NCI-H1694 (cell line): ENCODE results near the gene HMGB4.

Source experiments
- DNase-seq: peaks from one replicate; lab custom pipeline; 2025; lab: John Stamatoyannopoulos, UW

The HMGB4 gene, protein sequence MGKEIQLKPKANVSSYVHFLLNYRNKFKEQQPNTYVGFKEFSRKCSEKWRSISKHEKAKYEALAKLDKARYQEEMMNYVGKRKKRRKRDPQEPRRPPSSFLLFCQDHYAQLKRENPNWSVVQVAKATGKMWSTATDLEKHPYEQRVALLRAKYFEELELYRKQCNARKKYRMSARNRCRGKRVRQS

DNA sequence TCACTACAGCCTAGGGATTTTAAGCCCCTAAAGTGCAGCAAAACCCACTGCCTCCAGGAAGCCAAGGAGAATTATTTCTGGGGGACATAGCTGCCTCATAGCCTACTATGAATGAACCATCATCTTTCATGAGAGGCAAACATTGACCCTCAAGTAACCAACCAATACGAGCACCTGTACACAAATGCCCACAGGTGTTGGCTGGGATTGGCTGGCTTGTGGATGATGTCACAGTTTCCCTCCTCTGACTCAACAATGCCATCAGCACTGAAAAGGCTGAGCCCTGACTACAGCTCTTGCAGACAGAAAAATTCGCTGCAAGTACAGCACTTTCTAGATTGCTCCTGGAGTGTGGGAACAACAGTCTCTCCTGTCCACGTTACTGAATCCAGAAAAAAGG lies at the start of gene HMGB4:
TSS of gene HMGB4 (plus strand) at position 301 of the 400 bp plus-strand sequence. CDS start 113 bp downstream, outside the sequence.
- DNase-seq, result no peak

DNA sequence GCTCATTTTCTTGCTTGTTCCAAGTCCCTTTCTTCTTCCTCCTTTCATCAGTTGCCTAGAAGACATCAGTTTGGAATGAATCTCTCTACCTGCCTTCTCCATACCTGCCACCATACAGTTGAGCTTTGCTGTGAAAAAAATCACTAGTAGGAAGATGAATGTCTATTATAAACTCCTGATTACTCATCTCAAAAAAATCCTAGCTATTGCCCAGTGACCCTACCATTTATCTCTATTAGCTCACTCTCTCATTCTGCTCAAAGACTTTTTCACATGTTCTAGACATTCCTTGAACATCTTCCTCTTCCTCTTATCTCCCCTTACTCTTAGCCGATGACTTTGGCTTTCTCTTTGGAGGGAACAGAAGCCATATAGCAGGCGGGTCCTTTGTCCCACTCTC lies 49.7 kb upstream of the HMGB4 start:
- DNase-seq, result no peak

DNA sequence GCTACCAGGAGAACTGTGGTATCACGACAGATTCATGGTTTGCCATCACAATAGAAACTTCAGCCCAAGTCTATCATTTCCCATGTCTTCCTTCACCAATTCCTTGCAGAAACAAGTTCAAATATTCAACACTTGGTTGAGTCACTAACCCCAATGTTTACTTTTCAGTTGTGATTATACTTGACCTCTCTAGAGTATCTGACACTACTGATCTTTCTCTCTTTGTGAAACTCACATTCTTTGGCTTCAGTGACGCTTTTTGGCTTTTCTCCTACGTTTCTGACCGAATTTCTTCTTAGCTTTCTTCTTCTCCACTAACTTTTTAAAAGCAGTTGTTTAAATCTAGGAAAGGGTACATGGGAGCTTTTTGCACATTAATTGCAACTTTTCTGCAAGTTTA lies 48.8 kb upstream of the HMGB4 start:
- no peak for DNase-seq

DNA sequence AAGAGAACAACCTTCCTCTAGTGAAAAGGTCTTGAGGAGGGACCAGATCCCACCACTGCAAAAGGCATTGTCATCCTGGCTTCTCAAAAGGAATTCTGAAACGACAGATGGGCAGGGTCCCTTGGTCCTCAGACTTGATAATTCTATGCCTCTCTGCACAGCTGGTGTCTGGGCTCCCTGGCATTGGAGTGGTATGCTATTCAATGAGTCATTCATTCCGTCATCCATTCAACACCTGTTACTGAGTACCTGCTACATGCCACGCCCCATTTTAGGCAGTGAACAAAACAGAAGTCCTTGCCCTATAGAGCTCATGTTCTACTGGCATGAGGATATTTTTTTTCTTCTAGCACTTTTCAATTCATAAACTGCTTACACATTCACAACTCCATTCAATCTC lies 45.8 kb upstream of the HMGB4 start:
- no peak for DNase-seq

DNA sequence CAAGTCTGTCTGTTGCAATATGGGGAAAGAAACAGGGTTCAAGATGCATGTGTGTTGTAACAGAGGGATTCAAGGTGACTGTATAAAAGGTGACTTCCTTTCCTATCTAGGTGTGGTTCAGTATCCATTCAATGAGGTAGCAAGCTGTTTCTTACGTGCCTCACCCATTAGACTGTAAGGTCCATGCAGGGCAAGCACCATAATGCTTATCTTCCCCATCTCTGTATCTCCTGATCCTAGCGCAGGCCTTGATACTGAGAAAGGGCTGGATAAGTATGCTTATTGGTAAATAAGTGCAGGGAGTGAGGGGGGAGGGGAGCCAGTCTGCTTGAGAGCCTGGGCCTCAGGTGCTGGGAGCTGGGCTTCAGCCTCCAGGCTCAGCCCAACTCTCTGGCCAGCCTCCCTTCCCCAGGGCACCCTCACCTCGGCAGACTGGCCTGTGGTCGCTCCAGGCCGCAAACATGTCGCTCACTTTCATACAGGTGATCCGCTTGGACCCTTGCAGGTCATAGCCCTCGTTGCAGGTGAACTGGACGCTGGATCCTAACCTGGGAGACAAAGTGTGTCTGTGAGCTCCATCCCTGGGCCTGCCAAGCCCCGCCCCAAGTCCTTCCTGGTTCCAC lies 44.5 kb upstream of the HMGB4 start:
- no peak for DNase-seq

DNA sequence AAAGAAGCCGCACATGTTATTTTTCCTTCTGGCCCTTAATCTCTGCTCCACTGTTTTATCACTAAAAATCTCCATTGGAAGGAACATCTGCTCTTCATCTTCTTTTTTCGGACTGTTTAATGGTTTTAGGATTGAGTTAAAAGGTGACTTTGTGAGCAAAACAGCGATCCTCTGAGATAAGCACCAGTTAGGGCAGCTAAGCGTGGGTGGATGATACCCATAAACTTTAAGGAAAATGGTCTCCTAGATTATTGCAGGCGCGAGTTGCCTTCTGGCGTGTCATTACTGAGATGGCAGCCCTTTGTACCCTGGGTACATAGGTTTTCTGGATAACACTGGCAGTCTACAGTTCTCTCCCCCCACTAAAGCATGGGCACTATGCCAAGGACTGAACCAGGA lies 44.0 kb upstream of the HMGB4 start:
- DNase-seq, result no peak

DNA sequence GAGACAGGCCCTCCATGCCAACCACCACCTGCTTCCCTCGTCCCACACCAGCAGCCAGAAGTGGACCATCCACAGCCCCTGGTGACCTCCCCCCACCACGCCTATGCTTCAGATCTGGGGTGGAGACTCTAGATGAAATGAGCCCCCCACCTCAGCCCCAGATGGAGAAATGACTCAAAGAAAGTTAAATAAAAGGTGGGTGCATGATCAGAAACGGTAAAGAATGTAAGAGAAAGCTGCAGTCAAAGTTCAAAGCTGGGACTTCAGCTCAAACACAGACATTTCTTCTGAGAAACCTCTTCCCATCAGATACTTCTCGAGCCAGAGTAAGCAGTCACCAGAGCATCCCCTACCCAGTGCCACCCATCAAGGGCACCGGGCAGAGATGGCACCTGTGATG lies 43.1 kb upstream of the HMGB4 start:
- no peak for DNase-seq

DNA sequence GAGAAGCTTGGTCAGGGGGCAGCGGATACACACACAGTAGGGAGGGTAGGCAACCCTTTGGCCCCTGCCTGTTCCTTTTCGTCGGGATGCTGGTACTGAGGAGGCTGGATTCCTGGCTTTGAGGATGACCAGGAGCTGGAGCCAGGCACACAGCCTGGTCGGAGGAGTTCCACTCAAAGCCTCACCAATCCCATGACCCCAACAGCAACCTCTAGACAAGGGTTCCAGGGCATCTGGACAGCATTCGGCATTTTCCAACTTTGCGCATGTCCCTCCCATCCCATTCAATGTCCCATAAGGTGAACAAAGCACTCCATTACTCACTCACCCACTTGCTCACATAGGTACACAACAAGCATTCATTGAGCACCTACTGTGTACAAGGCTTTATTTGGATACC lies 42.6 kb upstream of the HMGB4 start:
- no peak for DNase-seq

DNA sequence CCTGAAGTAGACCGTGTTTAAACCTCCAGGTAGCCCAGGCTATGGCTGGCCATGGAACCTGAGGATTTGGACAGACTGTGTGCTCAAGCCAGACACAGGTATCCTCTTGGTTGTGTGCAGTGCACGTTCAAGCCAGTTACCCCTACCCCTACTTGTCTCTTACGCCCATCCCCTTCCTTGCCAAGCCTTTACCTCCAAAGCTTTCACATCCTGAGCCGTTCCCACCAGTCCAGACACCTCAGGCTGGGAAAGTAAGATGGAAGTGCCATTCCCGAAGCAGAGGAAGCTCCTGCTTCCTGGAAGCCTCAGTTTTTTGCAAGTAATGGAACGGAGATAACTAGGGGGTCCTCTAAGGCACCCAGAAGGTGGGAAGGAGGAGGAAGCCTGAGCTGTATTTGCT lies 41.5 kb upstream of the HMGB4 start:
- no peak for DNase-seq

DNA sequence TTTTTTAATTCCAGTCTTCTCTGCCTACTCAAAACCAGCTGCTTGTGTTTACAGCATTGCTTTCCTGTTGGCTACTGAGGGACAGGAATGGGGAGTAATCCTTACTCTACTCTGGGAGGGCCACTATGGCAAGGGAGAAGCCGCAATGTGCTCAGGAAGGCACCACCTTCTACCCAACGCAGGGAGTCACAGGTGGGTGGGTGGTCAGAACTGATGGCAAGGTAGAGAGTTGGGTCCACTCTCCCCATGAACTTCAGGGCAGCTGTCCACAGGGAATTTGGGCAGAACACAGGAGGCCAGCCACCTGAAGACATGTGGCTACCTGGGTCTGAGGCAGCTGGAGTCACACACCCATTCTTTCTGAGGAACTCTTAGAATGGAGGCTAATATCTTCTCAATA lies 40.5 kb upstream of the HMGB4 start:
- DNase-seq, result no peak

DNA sequence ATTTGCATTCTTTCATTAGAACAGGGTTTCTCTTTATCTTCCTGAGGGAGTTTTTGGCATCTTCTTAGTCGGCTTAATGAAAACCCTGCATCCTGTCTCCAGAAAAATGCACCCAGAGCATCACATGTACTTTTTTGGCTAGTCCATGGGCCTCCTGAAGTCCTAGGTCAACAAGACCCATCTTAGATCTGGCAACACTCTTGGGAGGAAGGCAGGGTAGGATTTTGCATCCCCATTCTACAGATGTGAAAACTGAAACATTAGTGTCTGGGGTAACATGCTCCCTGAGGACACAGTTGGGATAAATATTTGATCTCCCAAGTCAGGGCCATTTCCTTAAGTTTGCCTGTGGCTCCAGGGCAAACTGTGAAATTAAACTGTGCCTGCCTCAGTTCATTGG lies 40.0 kb upstream of the HMGB4 start:
- DNase-seq, result no peak

DNA sequence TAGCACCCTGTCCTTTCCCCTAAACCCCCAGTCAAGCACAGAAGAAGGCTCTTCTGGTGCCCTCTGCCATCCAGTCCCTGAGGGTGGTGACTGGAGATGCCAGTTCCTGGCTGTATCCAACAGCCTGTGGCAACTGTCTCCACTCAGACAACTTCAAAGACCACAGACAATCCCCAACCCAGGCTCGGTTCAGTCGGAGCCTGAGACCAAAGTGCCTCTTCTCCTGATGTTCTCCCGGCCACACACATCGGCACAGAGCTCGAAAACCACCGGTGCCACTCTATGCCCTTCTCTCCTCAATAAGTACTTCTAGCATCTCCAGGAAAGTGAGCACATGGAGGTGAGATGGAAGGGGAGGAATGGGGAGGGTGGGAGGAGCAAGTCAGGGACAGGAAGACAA lies 39.6 kb upstream of the HMGB4 start:
- no peak for DNase-seq

DNA sequence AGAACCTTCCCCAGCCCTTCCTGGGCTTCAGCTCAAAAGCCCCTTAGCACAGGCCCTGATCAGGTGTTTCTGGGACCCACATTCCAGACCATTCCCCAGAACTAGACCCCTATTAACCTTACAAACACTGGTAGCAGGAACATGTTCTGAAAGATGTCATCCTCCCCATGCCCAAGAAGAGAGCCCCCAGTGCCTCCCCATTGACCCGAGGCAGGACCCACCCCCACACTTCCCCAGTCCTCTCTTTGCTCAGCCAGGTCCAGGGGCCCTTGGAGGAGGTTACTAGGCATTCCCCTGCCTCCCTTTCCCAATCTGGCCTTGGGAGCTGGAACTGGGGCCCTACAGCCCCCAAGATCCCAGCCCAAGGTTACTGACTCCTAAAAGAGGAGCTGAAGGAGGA lies 38.9 kb upstream of the HMGB4 start:
- no peak for DNase-seq

DNA sequence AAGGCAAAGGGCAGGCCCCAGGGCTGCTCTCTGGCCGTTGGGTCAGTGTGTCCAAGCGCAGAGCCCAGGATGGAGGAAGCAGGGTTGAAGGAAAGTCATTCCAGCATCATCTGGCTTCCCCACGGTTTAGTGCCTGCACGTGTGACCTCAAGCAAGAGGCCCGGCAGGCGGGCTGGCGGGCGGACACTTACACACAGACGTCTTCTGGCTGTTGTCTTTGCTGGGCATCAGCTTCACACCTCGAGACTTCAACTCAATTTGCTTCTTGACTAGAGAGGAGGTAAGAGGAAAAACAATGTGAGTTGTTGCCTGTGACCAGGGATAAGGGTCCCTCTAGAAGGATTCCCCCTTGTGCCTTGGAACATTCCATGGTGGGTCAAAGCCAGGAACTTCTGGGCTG lies 38.4 kb upstream of the HMGB4 start:
- no peak for DNase-seq

DNA sequence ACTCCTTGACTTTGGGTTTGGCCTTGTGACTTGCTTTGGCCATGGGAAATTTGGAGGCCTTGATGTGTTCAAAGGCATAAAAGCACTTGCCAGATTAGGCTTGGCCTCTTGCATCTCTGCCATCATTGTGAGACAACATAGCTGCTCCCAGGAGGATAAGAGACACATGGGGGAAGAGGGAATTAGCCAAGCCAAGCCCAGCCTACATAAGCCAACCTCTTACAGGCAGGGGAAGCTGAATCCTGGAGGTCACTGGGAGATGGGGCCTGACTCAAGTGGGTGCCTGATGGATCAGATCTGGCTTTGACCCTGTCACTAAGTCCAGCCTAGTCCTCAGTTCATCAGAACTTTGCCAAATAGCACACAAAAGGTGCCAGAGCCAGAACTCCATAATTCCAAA lies 37.6 kb upstream of the HMGB4 start:
- DNase-seq, result no peak

DNA sequence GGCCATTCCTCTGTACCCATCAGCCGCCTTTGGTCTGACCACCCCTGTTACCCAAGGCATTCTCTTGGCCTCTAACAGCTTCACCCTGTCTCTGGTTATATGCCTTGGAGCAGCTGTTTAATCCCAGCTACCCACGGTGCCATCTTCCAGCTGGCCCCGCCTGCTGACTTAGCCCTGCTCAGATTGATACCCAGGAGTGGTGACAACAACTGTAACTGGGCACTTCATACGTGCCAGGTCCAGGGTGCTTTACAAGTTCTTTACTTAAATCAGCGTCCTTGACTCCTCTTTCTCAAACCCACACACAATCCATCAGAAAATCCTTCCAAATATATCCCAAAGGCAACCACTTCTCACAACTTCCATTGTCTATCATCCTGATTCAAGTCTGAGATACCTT lies 37.2 kb upstream of the HMGB4 start:
- DNase-seq, result no peak

DNA sequence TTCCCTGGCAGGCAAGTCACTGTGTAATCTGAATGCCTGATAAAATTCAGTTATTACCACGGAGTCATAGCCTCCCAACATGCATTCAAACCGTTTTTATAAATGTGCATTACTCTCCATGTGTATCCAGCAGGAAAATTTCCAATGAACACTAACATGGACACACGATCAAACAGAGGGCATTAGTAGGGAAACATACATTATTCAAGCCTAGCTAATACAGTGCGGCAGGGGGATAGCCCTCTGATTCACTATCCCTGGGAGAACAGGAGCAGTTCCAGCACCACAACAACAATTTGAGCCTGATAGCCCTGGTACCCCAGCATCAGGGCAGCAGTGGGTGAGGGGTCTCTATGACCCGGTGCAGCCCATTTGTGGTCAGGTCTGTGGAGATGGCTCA lies 35.8 kb upstream of the HMGB4 start:
- DNase-seq, result no peak

DNA sequence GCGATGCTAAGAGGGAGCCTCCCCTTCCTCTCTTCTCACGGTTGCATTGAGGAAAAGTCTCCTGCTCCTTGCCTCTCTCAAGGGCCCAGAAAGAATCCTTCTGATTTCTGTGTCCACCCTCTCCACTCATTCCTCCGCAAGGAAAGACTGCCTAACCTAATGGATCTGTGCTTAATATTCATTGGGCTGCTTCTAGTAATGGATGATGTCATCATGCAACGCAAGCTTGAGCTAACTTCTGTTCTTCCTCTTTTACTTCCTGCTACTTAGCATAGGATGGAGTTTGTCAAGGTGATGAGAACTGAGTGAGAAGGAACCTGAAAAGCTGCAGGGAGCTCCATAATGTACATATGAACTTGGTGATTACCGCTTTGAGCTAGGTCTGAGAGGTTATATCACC lies 35.2 kb upstream of the HMGB4 start:
- no peak for DNase-seq

DNA sequence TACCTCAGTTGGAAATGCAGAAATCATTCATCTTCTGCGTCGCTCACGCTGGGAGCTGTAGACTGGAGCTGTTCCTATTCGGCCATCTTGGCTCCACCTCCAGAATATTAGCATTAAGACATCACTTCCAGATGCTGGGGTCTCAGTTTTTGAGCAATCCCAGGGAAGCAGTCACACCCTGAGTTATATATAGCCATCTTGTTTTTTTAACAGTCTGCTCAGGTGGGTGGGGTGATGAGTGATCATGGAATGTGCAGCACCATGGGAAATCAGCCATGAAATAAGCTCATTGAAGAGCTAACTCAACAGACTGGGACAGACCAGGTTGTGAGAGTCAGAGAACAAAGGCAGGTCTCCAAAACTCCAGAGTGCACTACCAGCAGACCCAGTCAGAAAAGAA lies 27.0 kb upstream of the HMGB4 start:
- no peak for DNase-seq

DNA sequence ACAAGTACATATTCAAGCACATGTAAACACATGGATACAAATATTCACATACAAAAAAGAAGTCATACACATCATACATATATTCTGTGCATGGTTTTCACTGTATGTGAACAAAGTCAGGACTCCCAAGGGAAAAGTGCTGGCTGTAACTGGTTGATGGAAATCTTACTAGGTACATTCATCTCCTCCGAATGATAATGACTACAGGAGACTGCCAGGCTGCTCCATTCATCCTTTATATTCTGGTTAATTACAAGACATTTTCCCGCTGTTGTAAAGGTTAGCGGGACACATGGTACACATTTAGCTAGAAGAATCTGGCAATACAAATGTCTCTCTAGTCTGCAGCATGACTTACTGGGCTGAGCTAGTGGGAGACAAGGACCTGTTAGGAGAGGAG lies 26.2 kb upstream of the HMGB4 start:
- no peak for DNase-seq

DNA sequence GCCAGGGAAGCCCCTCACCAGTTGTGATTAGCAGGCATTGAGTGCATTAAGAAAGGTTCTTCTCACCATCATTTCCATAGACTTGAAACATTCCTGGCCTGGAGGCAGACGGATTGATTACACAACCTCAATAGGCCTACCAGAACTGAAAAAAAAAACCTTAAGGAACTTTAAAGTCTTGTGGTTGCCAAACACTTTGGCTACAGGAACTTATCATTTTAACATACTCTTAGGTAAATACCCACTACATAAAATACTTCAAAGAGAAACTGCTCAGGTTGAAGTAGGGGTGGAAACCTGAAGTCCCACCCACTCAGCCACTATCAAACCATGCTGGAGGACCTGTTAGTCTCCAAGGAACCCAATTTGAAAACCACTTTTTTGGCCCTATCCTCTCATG lies 22.4 kb upstream of the HMGB4 start:
- DNase-seq, result no peak

DNA sequence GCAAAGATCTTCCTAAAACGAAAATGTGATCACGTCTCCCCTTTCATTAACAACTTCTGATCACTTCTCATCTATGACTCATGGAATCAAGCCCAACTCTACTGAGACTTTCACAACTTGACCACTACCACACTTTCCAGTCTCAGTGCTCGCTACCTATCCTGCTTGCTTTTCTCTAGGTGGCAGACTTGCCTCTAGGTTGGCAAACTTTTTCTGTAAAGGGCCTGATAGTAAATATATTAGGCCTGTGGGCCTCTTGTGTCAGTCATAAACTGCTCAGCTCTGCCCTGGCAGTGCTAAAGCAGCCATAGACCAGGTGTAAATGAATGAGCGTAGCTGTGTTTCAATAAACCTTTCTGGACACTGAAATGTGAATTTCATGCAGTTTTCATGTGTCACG lies 21.5 kb upstream of the HMGB4 start:
- no peak for DNase-seq

DNA sequence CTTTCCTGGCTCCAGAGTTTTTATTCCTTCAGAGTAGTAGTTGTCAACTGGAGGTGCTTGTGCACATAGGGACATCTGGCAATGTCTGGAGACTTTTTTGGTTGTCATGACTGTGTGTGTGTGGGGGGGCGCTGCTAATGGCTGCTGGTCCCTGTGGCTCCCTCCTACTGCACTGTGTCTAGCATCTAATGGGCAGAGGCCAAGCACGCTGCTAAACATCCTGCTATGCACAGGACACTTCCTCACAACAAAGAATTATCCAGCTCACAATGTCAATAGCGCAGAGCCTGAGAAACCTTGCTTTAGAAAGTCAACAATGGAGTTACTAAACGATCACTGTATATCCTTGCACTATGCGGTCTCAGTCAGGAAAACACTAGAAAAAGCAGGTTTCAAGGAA lies 19.7 kb upstream of the HMGB4 start:
- no peak for DNase-seq

DNA sequence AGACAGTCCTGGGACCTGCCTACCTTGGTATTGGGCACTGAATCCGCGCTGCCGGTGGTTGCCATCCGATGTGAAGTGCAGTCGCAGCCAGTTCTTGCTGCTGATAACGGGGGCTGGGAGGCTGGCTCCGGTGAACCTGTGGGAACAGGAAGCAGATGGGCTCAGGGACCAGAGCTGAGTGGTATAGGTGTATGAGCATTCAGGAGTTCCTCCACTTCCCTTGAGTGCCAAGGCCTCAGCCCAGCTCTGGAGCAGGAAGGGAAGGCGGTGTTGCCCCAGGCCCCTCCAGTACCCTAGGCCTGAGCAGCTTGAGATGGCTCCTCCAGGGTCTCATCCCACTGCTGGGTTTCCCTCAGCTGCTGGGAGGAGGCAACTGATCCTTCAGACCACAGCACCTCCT lies 17.0 kb upstream of the HMGB4 start:
- DNase-seq, result no peak
